Frontal cortex (tissue), 4 donors: ENCODE results near the gene ZKSCAN1. TPM values are rescaled to one million over a fixed set of nuclear protein-coding genes. Genes with fewer than 3 reads are reported as not detected.
"Not testable (repeated sequence)": the region's sequence is repeated elsewhere in the genome, so short reads cannot be mapped to it uniquely, and the experiment has no call there.

Source experiments
- DNase-seq, 2 donors: peaks; one replicate each; pipeline ENCODE4 v3.0.0; 2012; ENCODE audit warnings: low spot score in 2 of 2
- FAIRE-seq: peaks from 2 replicates; lab custom pipeline; 2012; peaks lifted over from hg19 to GRCh38; lab: Jason Lieb, UNC
- total RNA-seq: library from RNA; depleted of rRNA; stranded (reverse); fragments of >200 nt; gene quantifications from one replicate; pipeline ENCODE4 v1.2.3, GENCODE V29; 2014
- donor health status: control.
- donor health status: control.
- donor health status: control.

ZKSCAN1 gene
- total RNA-seq, 1 donor from 2014 or later = 85.2 TPM

DNA sequence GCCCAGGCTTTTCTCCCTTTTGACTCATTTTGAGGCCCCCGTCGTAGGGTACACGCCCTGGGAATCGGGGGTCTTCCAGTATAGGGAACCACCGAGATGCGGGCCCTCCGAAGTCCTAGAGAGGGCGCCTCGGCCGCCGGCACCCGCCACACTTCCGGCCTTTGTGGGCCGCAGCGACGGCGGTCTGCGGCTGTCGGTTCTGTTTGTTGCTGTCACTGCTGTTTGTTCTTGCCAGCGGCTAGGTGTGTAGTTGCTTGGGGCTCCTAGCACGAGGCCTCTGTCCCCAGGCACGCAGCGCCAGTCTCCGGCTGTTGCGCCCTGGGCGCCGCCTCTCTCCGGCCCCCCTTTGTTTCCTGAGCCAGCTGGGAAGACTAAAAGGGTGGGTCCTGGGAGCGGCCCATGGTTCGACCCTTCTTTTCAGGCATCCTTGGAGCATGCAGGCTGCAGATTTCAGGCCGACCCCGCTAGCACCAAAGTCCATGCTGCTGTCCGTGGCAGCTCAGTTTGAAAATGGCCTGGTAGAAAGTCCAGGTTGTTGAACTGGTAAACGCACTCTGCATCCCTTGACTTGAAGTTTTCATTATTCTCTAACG lies 17.8 kb upstream of the ZKSCAN1 start:
- FAIRE-seq = no peak
- peak in 1 of 2 donors; percentile 50 for DNase-seq

DNA sequence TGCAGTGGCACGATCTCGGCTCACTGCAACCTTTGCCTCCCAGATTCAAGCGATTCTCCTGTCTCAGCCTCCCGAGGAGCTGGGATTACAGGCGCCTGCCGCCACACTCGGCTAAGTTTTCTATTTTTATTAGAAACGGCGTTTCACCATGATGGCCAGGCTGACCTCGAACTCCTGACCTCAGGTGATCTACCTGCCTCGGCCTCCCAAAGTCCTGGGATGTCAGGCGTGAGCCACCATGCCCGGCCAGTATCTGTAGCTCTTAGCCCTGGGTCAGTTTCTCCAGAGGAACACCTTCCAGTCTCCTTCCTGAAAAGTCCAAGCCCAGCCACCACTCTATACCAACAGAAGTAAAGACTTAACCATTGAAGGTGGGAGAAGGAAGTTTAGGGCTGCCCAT lies 15.2 kb upstream of the ZKSCAN1 start:
- DNase-seq (no peak), FAIRE-seq (no peak)

DNA sequence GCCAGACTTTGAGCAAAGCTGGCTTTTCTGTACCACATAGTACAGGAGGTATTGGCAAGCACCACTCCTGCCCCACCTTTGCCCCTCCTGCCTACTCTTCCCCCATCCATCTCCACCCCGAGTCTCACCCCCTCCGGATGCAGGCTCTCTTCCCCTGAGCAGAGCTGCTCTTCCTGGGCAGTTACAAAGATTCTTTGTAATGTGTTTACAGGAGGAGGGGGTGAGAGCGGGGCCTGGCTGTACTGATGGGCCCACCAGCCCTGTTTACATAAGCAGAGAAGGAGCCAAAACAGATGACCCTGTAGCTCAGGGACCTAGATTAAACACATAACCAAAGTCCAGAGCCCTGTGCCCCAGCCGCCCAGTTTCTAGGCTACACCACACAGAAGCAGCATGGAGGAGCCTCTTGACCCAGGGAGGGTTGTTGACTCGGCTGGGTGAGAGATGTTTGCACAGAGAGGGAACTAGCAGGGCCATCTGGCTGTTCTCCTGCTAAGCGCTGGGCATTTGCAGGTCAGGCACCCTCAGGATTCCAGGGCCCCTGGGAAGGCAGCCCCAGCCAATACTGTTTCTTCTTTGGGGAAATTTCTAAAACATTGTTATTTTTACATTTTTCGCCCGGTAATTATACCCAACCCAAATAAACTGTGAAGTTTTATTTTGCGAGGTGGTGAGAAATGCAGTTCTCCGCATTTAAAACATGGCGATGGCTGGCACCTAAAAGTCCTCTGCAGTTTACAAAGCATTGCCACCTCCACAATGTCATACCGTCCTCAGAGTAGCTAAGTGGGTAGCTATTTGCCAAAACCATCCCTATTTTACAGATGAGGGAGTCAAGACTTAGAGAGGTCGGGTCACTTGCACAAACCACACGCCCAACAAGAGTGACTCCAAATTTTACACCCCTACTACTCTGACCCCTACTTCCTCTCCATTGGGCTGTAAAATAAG lies 11.4 kb upstream of the ZKSCAN1 start:
- DNase-seq (peak; percentile 27 to 51), FAIRE-seq (no peak)

DNA sequence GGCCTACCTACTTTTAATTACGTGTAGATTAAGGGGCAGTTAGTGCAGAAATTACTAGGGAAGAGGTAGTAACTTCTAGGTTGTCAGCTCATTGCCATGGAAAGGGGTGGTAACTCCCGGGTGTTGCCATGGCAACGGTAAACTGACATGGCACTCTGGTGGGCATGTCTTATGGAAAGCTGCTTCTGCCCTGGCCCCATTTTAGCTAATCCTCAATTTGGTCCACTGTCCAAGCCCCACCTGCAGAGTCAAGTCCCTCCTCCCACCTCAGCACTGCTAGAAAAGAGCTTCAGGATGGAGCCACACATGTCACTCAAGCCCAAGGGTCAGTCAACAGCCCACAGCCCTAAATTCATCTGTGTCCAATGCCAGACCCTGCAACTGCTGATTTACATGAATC lies 7.5 kb upstream of the ZKSCAN1 start:
- FAIRE-seq = no peak
- DNase-seq = no peak

DNA sequence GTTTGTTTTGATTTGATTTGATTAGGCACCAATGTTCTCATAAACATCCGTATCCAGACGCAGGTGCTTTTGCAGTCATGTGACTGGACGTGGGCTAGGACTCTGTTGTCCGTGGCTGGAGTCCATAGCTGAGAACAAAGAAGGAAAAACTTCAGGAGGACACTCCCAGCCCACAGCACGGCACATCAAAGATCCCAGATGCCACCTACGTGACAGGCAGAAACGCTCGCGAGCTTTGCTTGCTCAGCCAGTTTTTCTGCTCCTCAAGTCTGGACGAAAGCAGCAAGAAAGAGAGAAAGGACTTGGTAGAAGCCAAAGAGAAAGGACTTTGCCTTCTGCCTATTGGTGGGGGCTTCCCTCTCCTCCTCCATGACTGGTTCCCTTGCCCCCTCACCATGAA lies 6.9 kb upstream of the ZKSCAN1 start:
- no peak for FAIRE-seq

DNA sequence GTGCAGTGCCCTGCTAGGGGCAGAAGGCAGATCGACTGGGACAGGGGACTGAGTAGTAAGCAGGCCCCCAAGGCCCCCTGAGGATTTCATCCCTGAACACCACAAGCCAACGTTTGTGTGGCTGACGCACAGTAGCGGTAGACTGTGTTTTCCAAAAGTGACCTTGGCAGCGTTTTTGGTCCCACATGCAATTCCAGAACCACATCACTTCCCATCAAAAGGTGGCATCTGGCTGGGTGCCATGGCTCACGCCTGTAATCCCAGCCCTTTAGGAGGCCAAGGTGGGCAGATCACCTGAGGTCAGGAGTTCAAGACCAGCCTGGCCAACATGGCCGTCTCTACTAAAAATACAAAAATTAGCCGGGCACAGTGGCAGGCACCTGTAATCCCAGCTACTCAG lies 5.4 kb upstream of the ZKSCAN1 start:
- not testable (repeated sequence) for FAIRE-seq, DNase-seq

More for the DNA sequence above, 6.9 kb upstream of the ZKSCAN1 start:
- DNase-seq = no peak

DNA sequence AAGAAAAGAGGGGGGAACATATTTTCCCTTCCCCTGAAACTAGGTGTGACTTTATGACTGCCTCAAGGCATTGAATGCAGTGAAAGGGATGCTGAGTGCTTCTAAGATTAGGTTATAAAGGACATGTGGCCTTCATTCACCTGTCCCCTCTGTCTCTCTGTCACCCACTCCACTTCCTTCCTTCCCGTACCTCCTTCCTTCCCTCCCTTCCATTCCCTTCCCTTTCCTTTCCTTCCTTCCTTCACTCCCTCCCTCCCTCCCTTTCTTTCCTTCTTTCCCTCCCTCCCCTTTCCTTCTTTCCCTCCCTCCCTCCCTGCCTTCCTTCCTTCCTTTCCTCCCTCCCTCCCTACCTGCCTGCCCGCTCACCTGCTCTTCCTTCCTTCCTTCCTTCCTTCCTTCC lies 4.5 kb upstream of the ZKSCAN1 start:
- no peak for DNase-seq
- no peak for FAIRE-seq

DNA sequence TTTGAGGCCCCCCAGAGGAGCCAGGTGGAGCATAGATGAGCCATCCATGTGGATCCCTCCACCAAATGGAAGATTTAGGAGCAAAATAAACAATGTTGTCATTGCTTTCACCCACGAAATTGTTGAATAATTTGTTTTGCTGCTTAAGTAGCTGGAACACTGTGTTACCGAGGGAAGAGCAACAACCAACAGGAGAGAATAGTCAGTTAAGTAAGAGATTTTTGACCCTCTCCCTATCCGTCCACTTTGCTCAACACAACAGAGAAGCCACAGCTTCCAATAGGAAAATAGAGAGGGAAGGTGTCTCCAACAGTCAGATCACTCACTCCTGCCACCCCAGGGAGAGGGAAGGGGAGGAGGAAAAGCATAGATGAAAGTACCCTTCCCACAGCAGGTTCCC lies 3.9 kb upstream of the ZKSCAN1 start:
- DNase-seq (no peak), FAIRE-seq (no peak)

DNA sequence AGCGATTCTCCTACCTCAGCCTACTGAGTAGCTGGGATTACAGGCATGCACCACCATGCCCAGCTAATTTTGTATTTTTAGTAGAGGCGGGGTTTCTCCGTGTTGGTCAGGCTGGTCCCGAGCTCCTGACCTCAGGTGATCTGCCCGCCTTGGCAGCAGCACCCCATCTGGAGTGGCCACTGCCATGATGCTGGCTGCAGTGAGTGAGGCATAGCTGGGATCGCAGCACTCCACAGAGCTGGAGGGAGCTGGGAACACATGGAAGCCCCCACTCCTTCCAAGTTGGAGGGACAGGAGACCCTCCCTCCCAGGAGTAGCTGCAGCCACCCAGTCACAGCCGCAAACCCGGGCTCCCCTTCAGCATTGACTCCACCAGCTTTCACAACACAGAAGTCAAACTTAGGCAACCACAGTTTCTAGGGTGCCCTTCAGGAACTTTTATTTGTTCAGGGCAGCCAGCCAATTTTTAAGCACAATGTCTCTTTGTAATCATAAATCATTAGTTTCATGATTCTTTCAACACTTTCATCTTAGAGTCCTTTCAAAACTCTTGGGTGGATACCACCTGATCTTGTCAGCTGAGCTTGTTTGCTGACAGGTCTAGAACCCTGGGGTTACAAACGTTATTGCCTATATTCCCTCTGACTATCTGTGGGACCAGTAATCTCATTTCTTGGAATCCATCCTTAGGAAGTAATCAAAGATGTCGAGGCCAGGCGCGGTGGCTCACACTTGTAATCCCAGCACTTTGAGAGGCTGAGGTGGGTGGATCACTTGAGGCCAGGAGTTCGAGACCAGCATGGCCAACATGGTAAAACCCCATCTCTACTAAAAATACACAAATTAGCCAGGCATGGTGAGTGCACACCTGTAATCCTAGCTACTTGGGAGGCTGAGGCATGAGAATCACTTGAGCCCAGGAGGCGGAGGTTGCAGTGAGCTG lies 2.7 kb upstream of the ZKSCAN1 start:
- not testable (repeated sequence) for DNase-seq, FAIRE-seq

DNA sequence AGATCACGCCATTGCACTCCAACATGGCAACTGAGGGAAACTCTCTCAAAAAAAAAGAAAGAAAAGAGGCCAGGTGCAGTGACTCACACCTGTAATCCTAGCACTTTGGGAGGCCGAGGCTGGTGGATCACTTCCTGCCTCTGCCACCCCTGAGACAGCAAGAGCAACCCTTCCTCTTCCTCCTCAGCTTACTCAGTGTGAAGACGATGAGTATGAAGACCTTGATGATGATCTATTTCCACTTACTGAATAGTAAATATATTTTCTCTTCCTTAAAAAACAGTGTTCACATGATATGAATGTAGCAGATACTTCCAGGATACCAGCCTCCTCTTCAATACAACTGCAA lies 2.1 kb upstream of the ZKSCAN1 start:
- FAIRE-seq = no peak
- DNase-seq = no peak

DNA sequence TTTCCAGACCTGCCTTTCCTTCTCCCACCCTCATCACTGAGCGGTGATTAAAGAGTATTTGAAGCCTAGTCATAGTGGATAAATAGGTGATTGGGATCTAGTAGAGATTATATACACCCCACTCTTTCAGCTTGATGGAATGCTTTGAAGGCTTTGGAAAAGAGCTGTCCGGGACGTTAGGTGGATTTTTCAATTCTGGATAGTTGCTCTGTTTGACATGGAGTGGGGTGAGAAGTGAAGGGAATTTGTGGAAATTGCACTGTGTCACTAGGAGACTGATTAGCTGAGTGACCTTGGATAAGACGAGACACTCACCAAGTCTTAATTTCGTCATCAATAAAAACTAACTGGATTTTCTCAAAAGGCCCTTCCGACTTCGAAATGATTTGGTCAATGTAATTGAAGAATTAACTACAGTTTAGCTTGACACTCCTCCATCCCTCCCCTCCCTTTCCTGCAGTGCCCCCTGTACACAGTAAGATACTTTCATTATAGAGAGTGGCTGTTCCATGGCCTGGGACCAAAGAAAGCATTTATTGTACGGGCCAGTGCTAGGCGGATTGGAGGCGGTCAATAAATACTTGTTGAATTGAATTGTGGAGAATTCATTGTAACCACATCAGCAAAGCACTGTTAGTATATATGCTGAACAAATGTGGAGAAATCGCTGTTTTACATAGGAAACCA lies 962 bp downstream of the ZKSCAN1 start:
- DNase-seq (peak; percentile 49 to 69), FAIRE-seq (peak; percentile 33)

DNA sequence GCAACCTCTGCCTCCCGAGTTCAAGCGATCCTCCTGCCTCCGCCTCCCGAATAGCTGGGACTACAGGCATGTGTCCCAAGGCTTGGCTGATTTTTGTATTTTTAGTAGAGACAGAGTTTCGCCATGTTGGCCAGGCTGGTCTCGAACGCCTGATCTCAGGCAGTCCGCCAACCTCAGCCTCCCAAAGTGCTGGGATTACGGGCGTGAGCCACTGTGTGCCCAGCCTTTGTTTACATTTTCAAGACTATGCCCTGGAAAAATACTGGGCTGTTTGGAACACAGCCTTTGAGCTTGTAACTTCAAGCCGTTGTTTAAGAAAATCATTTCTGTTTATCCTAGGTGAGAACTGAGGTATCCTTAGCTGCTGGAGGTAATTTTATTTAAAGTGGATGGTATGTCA lies 1.9 kb downstream of the ZKSCAN1 start:
- FAIRE-seq (no peak), DNase-seq (no peak)

DNA sequence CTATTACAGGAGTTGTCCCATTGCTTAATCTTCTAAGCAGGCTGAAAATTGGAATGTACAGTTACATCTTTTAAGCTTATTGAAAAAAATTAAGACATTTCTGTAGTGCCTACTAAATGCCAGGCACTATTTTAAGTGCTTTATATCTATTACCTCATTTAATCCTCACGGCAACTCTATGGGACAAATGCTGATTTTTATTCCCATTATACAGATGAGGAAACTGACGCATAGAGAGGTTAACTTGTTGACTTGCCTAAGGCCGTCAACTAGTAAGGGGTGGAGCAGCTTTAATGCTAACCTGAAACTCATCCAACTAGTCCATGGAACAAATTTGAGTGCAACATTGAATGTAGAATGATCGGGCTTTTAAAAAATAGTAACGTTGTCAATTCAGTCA lies 2.5 kb downstream of the ZKSCAN1 start:
- no peak for FAIRE-seq

DNA sequence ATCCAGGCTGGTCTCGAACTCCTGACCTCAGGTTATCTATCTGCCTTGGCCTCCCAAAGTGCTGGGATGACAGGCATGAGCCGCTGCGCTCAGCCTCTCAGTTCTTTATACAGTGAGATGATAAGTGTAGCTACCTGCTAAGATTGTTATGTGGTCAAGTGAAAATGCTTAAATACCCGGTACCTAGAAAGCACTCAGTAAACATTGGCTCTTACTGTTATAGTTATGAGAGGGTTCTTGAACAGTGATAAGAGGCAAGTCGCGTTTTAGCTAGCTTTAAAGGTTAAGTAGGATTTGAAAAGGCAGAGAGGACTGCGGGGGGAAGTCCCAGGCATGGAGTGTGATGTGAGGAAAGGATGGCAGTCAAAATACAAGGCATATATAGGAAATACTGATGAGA lies 4.5 kb downstream of the ZKSCAN1 start:
- FAIRE-seq (no peak), DNase-seq (no peak)

More for the DNA sequence above, 2.5 kb downstream of the ZKSCAN1 start:
- no peak for DNase-seq

DNA sequence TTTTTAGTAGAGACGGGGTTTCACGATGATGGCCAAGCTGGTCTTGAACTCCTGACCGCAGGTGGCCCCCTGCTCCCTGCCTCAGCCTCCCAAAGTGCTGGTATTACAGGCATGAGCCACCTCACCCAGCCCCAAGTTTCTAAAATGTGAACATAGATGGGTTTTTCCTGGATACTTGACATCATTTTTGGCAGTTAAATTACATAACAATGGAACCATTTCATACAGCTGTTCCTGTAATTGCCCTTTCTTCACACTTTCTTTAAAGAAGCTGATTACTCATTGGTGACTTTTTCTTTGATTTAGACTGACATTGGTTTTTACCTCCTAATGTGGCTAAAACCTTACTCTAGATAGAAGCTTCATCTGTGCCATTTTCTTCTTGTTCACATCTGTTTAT lies 5.9 kb downstream of the ZKSCAN1 start:
- FAIRE-seq = no peak

DNA sequence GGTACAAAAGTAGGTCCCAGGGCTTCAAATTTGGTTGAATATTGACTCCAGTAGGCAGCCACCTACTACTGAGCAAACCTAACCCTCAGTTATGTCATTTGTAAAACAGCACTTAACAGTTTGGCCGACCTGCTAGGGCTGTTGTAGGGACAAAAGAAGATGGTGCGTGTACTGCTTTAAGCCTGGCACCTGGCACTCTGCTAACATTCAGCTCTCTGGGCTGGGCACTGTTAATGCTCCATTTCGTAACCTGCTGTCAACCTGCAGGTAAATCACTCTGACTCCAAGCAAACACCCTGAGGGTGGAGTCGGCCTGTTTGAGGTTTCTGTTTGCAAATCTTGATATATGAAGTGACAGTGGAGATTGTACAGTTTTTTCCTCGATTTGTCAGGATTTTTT lies 7.2 kb downstream of the ZKSCAN1 start:
- no peak for DNase-seq
- no peak for FAIRE-seq

More for the DNA sequence above, 5.9 kb downstream of the ZKSCAN1 start:
- no peak for DNase-seq

DNA sequence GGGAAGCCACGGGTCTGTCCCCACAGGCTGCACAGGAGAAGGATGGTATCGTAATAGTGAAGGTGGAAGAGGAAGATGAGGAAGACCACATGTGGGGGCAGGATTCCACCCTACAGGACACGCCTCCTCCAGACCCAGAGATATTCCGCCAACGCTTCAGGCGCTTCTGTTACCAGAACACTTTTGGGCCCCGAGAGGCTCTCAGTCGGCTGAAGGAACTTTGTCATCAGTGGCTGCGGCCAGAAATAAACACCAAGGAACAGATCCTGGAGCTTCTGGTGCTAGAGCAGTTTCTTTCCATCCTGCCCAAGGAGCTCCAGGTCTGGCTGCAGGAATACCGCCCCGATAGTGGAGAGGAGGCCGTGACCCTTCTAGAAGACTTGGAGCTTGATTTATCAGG lies 8.1 kb downstream of the ZKSCAN1 start:
- no peak for FAIRE-seq
- DNase-seq = no peak

DNA sequence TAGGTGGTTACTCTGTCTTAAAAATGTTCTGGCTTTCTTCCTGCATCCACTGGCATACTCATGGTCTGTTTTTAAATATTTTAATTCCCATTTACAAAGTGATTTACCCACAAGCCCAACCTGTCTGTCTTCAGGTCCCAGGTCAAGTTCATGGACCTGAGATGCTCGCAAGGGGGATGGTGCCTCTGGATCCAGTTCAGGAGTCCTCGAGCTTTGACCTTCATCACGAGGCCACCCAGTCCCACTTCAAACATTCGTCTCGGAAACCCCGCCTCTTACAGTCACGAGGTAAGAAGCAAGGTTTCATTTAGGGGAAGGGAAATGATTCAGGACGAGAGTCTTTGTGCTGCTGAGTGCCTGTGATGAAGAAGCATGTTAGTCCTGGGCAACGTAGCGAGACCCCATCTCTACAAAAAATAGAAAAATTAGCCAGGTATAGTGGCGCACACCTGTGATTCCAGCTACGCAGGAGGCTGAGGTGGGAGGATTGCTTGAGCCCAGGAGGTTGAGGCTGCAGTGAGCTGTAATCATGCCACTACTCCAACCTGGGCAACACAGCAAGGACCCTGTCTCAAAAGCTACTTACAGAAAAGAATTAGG lies 8.7 kb downstream of the ZKSCAN1 start:
- FAIRE-seq (no peak), DNase-seq (no peak)

DNA sequence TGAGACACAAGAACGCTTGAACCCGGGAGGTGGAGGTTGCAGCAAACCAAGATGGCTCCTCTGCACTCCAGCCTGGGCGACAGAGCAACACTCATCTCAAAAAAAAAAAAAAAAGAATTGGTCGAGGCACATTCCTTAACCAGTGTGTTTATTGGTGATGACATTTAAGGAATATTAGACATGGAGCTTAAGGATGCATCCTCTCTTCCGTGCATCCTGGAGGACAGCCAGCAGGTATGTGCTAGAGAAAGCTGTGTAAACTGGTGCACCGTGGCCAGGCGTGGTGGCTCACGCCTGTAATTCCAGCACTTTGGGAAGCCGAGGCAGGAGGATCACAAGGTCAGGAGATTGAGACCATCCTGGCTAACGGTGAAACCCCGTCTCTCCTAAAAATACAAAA lies 11.8 kb downstream of the ZKSCAN1 start:
- FAIRE-seq = no peak
- DNase-seq = no peak
